Activated CD4-positive, alpha-beta memory T cell treated with anti-CD3 and anti-CD28 coated beads for 36 hours (primary cell): ENCODE results near the gene LRP1. TPM values are rescaled to one million over a fixed set of nuclear protein-coding genes. Genes with fewer than 3 reads are reported as not detected.

Experiments used
- CTCF ChIA-PET: fragments of 350-600 bp; sonication (Branson Sonifier 250); formaldehyde crosslinking; loops from one replicate; lab custom pipeline; 2021; ENCODE audit warnings: antibody characterized with exemption, inconsistent platforms; lab: Charles Lee
- POLR2A ChIA-PET: fragments of 350-600 bp; sonication (Branson Sonifier 250); formaldehyde crosslinking; loops from one replicate; lab custom pipeline; 2021; ENCODE audit warnings: antibody characterized with exemption; lab: Charles Lee
- DNase-seq: peaks from one replicate; pipeline ENCODE4 v3.0.0-alpha.2; 2020
- H3K27ac Mint-ChIP-seq: one replicate; pipeline ENCODE4 v1.8.0; 2021; ENCODE audit warnings: mixed read lengths
- H3K27me3 Mint-ChIP-seq: one replicate; pipeline ENCODE4 v1.8.0; 2021; ENCODE audit warnings: mixed read lengths
- H3K36me3 Mint-ChIP-seq: one replicate; pipeline ENCODE4 v1.8.0; 2021; ENCODE audit warnings: mixed read lengths
- H3K4me1 Mint-ChIP-seq: one replicate; pipeline ENCODE4 v1.8.0; 2021; ENCODE audit warnings: low read depth, mixed read lengths
- H3K4me3 Mint-ChIP-seq: one replicate; pipeline ENCODE4 v1.8.0; 2021; ENCODE audit warnings: mild to moderate bottlenecking, mixed read lengths
- H3K9me3 Mint-ChIP-seq: one replicate; pipeline ENCODE4 v1.8.0; 2021; ENCODE audit warnings: mixed read lengths
- intact Hi-C: fragments of 100-400 bp; cut with micrococcal nuclease; formaldehyde crosslinking; loops from one replicate; pipeline ENCODE4 v1.15.1; 2023
- total RNA-seq, 2 experiments: library from RNA; stranded (reverse); gene quantifications; one replicate each; pipeline ENCODE4 v1.2.3, GENCODE V29; 2021

Gene LRP1
- 1 to 10 TPM; 1.4 TPM for total RNA-seq

- no peak within 1 kb of the TSS for H3K27ac Mint-ChIP-seq
- peaks cover 10% of the 10 kb centered on the region for H3K9me3 Mint-ChIP-seq
- ChIA-PET POLR2A (interaction anchor here (0.8 to 2.4 kb wide), 2 partner anchors 17 to 63 kb away, joined by 4 to 17 read pairs; partner anchors contain the start of gene STAT6), CTCF (interaction anchor here (0.8 to 11.4 kb wide), 11 partner anchors 8 to 139 kb away, joined by 3 to 228 read pairs (median 6); partner anchors contain the start of gene STAT6)
- H3K4me1 Mint-ChIP-seq: peaks cover 18% of the 10 kb centered on the region
- intact Hi-C loops: no loop called here
- H3K27me3 Mint-ChIP-seq: peaks cover 6% of the 10 kb centered on the region
- DNase-seq: peak; percentile 80
- H3K36me3 Mint-ChIP-seq: peaks cover 3% of the 10 kb centered on the region
- H3K4me3 Mint-ChIP-seq: peak within 1 kb of the TSS; percentile 78
Observed at GRCh38 chr12:57127726-57128518, at the start of gene LRP1. LRP1 (plus strand) TSS chr12:57128483; CDS start chr12:57128965, 482 bp downstream.

GRCh38 chr12:57078519-57079404, 49.5 kb upstream of the LRP1 start, which contains the start of gene NEMP1:
NEMP1 (minus strand) TSS chr12:57078791; CDS start chr12:57078745, 46 bp downstream.
- CTCF ChIA-PET: interaction anchor here (0.7 to 15.6 kb wide), 15 partner anchors 8 to 160 kb away, joined by 3 to 261 read pairs (median 5); partner anchors contain the start of genes NAB2 and STAT6
- H3K36me3 Mint-ChIP-seq: peaks cover 18% of the 10 kb centered on the region
- H3K27ac Mint-ChIP-seq: peak within 1 kb of the TSS; percentile 97
- peak; percentile 98 for DNase-seq
- peaks cover 36% of the 10 kb centered on the region for H3K4me1 Mint-ChIP-seq
- POLR2A ChIA-PET: interaction anchor here (0.9 to 4.1 kb wide), 7 partner anchors 9 to 32 kb away, joined by 3 to 52 read pairs (median 11); partner anchors contain the start of genes NAB2 and STAT6
- peak within 1 kb of the TSS; percentile 99 for H3K4me3 Mint-ChIP-seq
- intact Hi-C loops: loop anchor here (1.0 to 10.0 kb wide), 8 partner anchors 9 to 676 kb away; partner anchors contain the start of genes CDK4, MARCHF9, MBD6 and PTGES3
- H3K9me3 Mint-ChIP-seq: no peaks in the 10 kb centered on the region
- no peaks in the 10 kb centered on the region for H3K27me3 Mint-ChIP-seq

GRCh38 chr12:57079821-57080220, 48.5 kb upstream of the LRP1 start:
- Mint-ChIP-seq H3K9me3 (no peaks in the 10 kb centered on the region), H3K27me3 (no peaks in the 10 kb centered on the region), H3K4me3 (no peak overlapping the region), H3K27ac (peak overlapping the region; percentile 97), H3K36me3 (peaks cover 16% of the 10 kb centered on the region), H3K4me1 (peaks cover 33% of the 10 kb centered on the region)
- CTCF ChIA-PET: interaction anchor here (0.7 to 15.6 kb wide), 11 partner anchors 11 to 159 kb away, joined by 3 to 261 read pairs (median 5); partner anchors contain the start of genes NAB2 and STAT6
- POLR2A ChIA-PET: interaction anchor here (1.4 to 4.1 kb wide), 4 partner anchors 10 to 31 kb away, joined by 4 to 52 read pairs (median 28); partner anchors contain the start of genes NAB2 and STAT6
- intact Hi-C loops: loop anchor here (1.0 to 10.0 kb wide), 5 partner anchors 7 to 675 kb away; partner anchors contain the start of genes CDK4, MARCHF9, MBD6 and PTGES3
- DNase-seq: no peak

- no peaks in the 10 kb centered on the region for H3K27me3 Mint-ChIP-seq
- DNase-seq: no peak
- peaks cover 16% of the 10 kb centered on the region for H3K36me3 Mint-ChIP-seq
- H3K4me1 Mint-ChIP-seq: peaks cover 43% of the 10 kb centered on the region
- ChIA-PET POLR2A (interaction anchor here (3.4 kb wide), 1 partner anchor 30 kb away, joined by 41 read pairs; the partner anchor contains the start of gene STAT6), CTCF (interaction anchor here (1.3 to 15.6 kb wide), 4 partner anchors 12 to 31 kb away, joined by 7 to 251 read pairs (median 34); partner anchors contain the start of gene NAB2)
- H3K9me3 Mint-ChIP-seq: no peaks in the 10 kb centered on the region
- H3K4me3 Mint-ChIP-seq: no peak overlapping the region
- intact Hi-C loops: no loop called here
- H3K27ac Mint-ChIP-seq: peak overlapping the region; percentile 51
Observed at GRCh38 chr12:57080855-57081254, 47.4 kb upstream of the LRP1 start.

- intact Hi-C loops: loop anchor here (2.0 to 5.0 kb wide), 3 partner anchors 141 to 449 kb away; partner anchors contain the start of genes PTGES3 and SHMT2
- peak; percentile 61 for DNase-seq
- POLR2A ChIA-PET: interaction anchor here (1.4 to 5.0 kb wide), 2 partner anchors 17 to 25 kb away, joined by 5 to 43 read pairs; partner anchors contain the start of gene STAT6
- Mint-ChIP-seq H3K4me1 (peaks cover 41% of the 10 kb centered on the region), H3K4me3 (peak overlapping the region; percentile 83), H3K27me3 (no peaks in the 10 kb centered on the region), H3K9me3 (no peaks in the 10 kb centered on the region), H3K36me3 (peaks cover 14% of the 10 kb centered on the region), H3K27ac (peak overlapping the region; percentile 98)
- CTCF ChIA-PET: interaction anchor here (2.6 to 14.4 kb wide), 3 partner anchors 11 to 26 kb away, joined by 11 to 251 read pairs (median 25); partner anchors contain the start of genes NEMP1 and STAT6
Observed at GRCh38 chr12:57085999-57086492, 42.2 kb upstream of the LRP1 start.

- Mint-ChIP-seq H3K9me3 (no peaks in the 10 kb centered on the region), H3K27me3 (no peaks in the 10 kb centered on the region), H3K36me3 (peaks cover 18% of the 10 kb centered on the region), H3K4me1 (peaks cover 45% of the 10 kb centered on the region), H3K4me3 (peak overlapping the region; percentile 83), H3K27ac (peak overlapping the region; percentile 98)
- intact Hi-C loops: loop anchor here (1.0 to 5.0 kb wide), 5 partner anchors 7 to 449 kb away; partner anchors contain the start of genes PTGES3, SHMT2 and STAT6
- peak; percentile 60 for DNase-seq
- POLR2A ChIA-PET: interaction anchor here (1.0 to 6.7 kb wide), 4 partner anchors 8 to 726 kb away, joined by 4 to 52 read pairs (median 24); partner anchors contain the start of genes NEMP1, STAT2 and STAT6
- CTCF ChIA-PET: interaction anchor here (1.5 to 14.4 kb wide), 3 partner anchors 12 to 156 kb away, joined by 3 to 251 read pairs (median 25); partner anchors contain the start of genes NEMP1 and STAT6
Observed at GRCh38 chr12:57086493-57087009, 41.7 kb upstream of the LRP1 start.

GRCh38 chr12:57087010-57087690, 41.1 kb upstream of the LRP1 start:
- CTCF ChIA-PET: interaction anchor here (0.6 to 14.4 kb wide), 5 partner anchors 11 to 156 kb away, joined by 3 to 251 read pairs (median 4); partner anchors contain the start of genes NEMP1 and STAT6
- Mint-ChIP-seq H3K9me3 (no peaks in the 10 kb centered on the region), H3K4me3 (peak overlapping the region; percentile 89), H3K4me1 (peaks cover 51% of the 10 kb centered on the region), H3K27ac (peak overlapping the region; percentile 98), H3K36me3 (peaks cover 24% of the 10 kb centered on the region), H3K27me3 (no peaks in the 10 kb centered on the region)
- intact Hi-C loops: loop anchor here (1.0 to 5.0 kb wide), 5 partner anchors 8 to 450 kb away; partner anchors contain the start of genes PTGES3, SHMT2 and STAT6
- DNase-seq: peak; percentile 95
- POLR2A ChIA-PET: interaction anchor here (0.6 to 6.7 kb wide), 8 partner anchors 9 to 727 kb away, joined by 4 to 52 read pairs (median 5); partner anchors contain the start of genes NEMP1, STAT2 and STAT6

- DNase-seq: peak; percentile 89
- peaks cover 57% of the 10 kb centered on the region for H3K4me1 Mint-ChIP-seq
- POLR2A ChIA-PET: interaction anchor here (0.6 to 6.7 kb wide), 9 partner anchors 9 to 403 kb away, joined by 3 to 52 read pairs (median 4); partner anchors contain the start of genes NEMP1 and STAT6
Observed at GRCh38 chr12:57087691-57088353, 40.5 kb upstream of the LRP1 start.

More at GRCh38 chr12:57087691-57088353, 40.5 kb upstream of the LRP1 start:
- CTCF ChIA-PET: interaction anchor here (0.6 to 14.4 kb wide), 5 partner anchors 10 to 155 kb away, joined by 3 to 251 read pairs (median 4); partner anchors contain the start of genes NEMP1 and STAT6
- H3K36me3 Mint-ChIP-seq: peaks cover 29% of the 10 kb centered on the region
- no peaks in the 10 kb centered on the region for H3K9me3 Mint-ChIP-seq
- H3K27ac Mint-ChIP-seq: peak overlapping the region; percentile 95
- intact Hi-C loops: loop anchor here (1.0 to 5.0 kb wide), 6 partner anchors 9 to 451 kb away; partner anchors contain the start of genes PTGES3, SHMT2 and STAT6
- H3K4me3 Mint-ChIP-seq: peak overlapping the region; percentile 89
- H3K27me3 Mint-ChIP-seq: no peaks in the 10 kb centered on the region
